DMS153 treated with DMSO at 0.1 percent for 48 hours (cell line): ENCODE data around the gene DNAH11.

Source experiments
- DNase-seq: peaks from one replicate; lab custom pipeline; 2025; ENCODE audit not compliant: unreplicated experiment; lab: John Stamatoyannopoulos, UW

DNAH11 gene

DNA sequence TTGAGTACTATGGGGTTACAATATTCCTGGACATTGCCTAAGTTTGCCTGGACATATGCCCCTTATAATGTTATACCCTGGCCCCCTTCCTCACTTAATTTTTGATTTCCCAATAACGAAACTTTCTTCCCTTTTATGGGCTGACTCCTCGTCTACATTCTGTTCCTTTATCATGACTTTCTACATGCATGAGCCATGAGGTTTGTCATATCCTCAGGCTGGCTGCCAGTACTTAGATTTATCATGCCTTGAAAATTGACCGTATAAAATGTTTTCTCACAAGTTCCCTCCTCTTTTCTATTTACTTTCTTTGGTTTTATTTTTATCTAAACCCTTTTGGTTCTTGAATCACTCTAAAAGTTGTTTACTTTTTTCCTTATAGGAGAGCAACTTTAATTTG is 4.7 kb downstream of the DNAH11 start:
- no peak for DNase-seq

DNA sequence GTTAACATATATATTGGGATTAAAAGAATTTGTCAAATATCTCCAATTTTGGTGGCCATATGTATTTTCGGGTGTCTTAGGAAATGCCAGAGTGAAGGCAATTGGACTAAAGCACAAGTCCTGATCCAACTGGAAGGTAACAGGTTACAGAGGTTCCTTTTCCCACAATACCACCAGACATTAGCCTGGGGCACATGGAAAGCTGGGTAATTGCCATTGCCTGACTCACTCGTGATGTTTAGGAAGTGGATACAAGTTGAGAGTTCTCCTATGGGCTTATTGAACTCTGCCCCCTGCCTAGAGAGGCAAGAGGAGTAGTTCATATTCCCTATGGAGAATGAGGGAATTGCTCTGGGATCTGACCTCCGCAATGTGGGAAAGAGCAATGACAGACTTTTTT is 5.7 kb downstream of the DNAH11 start:
- no peak for DNase-seq

DNA sequence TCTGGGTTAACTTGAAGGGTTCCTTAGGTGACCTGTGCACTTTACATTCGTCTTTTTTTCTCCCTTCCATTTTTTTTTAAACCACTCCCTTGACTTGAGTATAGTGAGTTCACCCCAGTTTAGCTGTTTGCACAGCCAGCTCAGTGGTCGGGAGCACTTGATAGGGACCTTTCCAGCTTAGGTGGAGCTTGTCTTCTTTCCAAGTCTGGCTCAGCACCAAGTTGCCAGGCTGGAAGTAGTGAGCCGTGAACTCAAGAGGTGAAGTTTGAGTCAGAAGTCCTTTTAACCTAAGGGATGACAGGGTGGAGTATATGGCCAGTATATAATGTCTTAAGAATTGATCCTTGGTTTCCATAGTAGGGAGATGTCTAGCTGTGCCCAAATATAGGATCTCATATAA is 7.2 kb downstream of the DNAH11 start:
- no peak for DNase-seq

DNA sequence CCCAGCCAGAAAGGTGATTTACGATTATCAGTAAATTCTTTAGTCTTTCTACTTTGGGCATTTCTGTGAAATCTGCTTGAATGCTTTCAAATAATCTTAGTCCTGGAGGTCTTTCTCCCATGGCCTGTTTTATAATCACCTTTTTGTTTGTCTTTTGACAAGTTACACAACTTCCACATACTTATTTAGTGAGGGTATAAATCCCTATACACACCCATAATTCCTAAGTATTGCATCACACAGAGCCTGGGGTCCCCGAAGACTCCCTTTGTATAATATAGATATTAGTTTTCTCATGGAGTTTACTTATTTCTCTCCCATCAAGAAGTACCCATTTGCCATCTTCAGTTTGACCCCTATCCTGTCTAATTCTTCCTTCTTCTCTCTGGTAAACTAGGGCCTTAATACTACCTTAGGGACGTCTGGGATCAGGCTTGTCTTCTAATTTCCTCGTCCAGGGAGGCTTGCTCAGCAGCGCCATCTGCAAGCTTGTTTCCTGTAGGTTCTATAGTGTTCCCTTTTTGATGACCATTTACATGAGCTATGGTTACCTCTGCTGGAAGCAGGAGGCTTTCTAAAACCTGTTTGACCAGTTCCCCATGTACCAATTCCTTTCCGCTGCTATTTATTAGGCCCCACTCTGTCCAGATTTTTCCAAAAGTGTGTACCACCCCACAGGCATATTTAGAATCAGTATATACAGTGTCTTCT is 8.1 kb downstream of the DNAH11 start:
- DNase-seq: peak; percentile 55

DNA sequence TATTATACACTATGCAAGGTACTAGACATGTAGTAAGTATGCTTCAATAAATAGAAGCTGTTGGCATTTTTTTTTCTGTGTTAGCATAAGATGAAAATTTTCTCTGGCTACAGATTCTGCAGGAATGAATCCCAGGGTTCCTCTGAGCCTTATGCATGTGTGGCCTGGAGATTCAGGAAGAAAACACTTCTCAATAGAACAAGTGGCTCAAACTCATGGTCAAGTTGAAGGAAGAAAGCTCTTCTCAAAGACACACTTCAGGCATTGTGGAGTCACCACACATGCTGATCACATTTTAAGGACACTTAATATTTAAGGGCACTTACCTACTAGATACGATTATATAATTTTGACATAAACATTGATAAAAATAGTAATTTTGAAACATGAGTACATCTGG is 19.5 kb downstream of the DNAH11 start:
- DNase-seq: no peak

DNA sequence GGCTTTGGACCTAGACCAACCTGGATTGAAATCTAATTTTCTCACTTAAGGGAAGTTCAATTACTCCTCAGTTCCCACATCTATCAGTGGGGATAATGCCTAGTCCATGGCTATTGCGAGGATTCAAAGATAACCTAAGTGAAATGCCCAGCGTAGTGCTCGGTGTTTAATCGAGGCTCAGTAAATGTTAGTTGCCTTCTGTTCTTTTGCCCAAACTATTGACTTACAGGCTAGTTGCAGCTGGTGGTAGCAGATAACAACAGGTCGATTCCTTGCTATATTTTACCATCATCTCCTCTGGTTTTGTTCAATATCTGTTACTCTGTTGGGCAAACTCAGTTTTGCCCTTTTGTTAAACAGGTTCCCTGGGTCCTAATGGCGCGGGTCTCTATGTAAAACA is 22.8 kb downstream of the DNAH11 start:
- no peak for DNase-seq

DNA sequence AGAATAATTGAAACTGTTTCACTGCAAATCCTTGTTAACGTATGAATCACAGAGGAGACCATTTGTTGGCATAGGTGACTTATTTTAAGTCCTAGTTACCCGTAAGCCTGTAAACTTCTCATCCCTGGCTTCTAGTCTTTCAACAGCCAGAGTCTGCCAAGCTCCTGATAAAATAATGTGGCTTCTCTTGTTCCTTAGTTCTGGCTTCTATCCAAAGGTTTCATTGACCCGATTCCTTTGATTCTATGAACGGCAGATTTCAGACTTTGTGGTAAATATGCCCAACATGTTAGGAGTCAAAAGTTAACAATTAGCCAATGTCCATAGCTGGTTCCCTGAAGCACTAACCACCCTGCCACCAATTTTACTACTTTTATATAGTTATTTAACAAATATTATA is 23.3 kb downstream of the DNAH11 start:
- DNase-seq: no peak

DNA sequence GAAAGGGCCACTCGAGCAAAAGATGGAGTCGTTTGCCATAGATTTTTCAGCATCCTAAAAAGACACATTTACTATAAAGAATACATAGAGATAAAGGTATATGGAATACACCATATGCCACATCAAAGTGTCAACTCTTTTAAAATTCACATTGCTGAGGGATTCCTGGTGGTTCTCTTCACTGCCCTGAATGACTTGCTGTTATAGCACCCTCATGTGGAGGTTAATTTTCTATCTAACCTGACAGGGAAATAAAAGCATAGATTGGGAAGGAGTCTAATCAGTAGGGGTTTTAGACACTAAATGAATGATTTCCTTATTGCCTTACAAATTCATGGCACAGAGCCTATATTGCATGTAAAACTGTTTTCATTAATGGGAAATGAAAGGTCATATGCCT is 25.9 kb downstream of the DNAH11 start:
- DNase-seq: peak; percentile 71

DNA sequence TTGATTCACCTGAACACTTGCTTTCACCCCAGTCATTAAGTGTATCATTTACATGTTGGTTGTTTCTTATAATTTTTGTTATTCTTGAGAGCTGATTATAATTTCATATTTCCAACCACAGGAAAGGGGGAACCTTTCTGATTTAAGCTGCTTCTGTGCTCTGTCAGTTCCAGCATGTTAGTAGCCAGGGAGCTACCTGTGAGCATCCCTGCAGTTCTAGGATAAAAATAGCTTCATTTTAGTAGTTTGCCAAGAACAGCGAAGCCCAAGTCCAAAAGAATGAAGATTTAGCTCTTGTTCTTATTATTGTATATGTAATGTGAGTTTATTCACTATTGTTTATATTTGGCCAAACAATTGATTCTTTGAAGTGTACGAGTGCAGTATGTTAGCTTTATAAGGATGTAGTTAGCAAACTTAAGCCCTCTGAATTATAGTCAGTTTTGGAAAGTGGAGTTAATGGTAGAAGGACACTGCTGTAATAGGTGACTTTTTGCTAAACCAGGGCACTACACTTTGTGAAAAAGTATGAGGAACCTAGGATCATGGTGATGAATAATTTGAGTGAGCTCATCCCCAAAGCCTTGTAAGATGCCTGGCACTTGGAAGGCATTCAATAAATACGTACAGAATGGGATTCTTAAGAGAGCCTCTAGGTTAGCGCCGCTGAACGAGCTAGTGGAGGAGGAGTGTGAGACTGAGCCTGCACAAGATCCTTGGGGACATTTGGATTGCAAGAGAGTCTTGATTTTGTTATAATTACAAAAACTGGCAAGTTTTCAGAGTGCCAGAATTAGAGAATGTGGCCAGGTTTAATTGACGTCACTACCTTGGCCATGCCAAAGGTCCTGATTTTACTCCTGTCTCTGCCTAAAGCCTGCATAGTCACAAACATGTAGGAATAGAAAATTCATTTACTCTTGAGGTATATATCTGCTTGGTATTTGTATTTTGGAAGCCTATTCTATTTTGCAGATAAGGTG is 29.8 kb downstream of the DNAH11 start:
- no peak for DNase-seq

DNA sequence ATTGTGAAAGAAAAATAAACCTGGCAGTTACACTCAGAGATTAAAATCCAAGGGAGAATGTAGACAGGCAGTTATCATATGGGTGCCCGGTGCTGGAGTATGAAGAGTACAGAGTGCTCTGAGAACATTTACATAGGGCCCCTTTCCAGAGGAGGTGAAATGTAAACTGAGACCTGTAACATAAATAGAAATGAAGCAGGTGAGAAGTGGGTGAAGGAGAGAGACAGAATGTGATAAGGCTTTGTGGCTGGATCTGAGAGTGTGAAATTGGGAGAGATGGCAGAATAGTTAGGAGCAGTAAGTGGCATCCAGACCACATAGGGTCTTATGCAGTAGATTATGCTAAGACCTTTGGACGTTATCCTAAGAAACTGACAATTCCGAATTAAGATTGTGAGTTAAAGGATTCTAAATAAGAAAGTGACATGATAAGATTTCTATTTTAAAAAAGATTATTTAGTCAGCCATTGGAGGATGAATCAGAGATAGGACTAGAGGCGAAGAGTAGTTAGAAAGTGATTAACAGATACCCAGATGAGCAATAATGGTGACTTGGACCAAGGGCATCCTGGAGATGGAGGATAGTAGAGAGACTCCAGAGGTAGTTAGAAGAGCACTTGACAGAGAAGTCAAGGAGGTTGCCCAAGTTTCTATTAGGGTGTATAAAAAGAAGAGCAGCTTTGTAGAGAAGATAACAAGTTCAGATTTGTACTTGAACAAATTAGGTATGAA is 36.7 kb downstream of the DNAH11 start:
- no peak for DNase-seq

DNA sequence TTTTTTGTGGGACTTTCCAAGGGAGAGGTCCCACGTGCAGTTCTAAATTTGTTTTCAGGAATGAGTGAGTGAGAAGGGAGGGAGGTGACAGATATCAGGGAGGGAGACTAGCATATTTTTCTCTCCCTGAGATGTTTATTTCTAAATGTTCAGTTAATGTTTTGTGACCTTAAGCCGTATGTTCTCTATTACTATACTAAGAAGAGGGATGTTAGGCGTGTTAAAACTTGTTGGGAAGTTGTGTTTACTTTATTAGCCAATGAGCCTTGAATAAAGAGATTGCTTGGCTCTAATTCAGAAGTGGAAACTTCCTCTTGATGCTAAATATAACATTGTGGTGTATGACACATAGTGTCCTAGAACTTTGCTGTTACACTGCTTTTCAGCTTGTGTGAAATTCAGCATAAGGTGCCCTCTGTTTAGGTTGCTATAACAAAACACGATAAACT is 37.3 kb downstream of the DNAH11 start:
- peak; percentile 72 for DNase-seq

DNA sequence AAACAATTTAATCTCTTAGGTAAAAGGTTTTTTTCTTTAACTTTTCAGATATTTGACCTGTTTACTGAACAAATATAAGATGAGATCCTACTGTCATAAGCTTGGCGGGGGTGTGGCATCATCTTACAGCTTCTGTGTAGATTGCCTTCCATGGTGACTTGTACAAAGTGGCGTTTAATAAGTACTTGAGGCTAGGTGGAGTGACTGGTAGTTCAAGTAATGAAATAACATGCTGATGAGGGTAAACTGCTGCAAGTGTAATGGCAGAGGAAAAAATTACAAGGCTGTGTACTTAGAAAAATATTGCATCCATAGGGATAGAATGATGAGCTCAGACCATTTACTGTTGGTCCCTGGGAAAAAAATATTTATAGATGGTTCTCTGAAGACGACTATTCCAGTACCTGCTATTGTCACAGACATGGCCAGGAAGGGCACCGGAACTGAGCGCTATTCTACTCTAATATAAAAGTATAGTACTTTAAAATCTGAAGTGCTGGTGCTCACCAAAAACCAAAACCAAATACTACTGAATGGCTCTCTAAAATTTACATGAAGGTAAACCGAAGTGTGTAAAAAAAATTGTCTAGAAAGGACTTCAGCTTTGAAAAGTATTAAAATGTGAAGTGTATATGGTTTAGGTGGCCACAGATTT is 42.4 kb downstream of the DNAH11 start:
- no peak for DNase-seq

DNA sequence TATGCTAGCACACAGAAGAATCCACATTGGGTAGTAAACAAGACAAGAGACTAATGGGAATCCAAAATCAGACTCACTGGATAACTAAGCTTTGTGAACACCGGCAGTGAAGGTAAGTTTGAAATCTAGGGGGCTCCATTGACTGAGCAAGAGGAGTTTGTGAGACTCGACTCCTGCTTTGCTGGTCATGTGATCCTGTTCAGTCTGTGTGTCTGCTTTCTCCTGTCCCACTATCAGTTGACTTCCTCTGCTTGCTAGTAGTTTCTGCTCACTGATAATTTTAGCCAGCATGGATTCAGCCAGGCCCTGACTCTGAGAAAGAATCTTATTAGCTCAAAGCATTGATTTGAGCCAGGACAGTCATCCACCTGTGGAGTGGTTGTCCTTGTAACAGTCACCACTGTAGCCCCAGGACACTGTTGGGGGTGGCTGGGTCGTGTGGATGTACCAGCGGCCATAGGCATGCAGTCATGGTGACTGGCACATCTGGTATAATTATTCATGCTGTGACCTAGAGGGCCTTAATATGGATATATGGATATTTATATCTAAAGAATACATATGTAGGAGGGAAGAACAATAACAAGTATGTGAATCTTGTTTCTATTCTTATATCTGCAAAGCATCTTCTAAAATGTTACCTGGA is 44.4 kb downstream of the DNAH11 start:
- DNase-seq: no peak

DNA sequence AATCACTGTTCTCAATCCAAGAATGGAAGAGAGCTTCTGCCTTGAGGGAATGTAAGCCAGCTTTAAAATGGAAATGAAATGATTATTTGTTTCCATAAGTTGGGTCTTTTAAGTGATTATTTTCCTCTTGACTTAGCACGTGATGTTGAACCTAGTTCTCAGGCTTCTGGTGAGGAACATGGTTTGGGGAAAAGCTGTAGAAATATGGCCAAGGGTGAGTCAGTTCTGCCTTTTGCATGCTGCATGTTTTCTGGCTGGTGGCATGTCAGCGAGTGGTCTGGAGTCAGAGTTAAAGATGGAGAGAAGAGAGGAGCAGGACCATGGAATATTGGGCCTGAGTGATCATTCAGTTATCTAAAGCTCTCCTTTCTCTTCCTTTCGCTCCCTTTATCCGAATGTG is 54.0 kb downstream of the DNAH11 start:
- DNase-seq: no peak

DNA sequence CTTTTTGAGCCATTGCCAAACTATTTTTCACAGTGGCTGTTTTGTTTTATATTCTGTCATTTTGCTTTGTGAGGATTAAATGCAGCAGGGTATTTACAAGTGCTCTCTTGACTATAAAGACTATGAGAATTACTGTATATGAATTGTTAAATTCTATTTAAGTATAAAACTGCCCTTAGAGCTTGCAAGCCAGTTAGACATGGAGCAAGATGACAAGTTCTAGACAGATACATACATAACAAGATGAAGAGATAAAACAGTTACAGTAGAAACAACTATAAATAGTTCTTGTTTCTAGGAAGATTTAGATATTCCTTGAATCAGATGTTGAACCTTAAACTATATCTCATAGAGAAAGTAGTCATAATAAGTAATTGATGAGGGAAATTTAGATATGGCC is 60.6 kb downstream of the DNAH11 start:
- DNase-seq: no peak

DNA sequence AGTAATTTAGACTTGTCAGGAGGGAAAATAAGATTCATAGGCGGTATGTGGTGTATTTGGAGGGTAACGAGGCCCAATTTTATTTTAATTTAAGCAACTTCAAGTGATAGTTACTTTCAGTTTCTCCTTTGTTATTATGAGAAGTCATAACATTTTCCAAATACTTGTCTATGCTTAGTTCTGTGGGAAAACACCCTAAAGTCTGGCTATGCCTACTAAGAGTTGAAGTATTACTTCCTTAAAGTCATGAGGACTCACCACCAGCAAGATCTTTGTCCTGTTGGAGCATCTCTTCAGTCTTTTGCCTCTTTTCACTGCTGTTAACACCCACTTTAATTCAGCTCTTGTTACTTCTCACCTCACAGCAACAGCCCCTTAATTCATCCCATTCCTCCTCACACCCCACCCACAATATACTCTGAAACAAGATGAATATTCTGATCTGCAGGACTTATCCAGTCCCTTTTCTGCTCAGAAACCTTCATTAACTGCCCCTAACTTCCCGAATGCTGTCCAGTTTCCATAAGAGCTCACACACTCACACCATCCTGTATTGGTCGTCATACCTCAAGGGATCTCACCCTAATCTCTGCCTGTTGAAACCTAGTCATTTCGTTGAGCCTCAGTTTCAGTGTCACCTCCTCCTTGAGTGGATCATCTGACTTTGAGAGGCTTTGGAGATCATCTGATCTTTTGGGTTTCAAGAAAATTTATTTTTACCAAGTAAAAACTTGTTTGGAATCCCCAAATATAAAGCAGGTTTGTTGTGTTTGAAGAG is 61.3 kb downstream of the DNAH11 start:
- no peak for DNase-seq

DNA sequence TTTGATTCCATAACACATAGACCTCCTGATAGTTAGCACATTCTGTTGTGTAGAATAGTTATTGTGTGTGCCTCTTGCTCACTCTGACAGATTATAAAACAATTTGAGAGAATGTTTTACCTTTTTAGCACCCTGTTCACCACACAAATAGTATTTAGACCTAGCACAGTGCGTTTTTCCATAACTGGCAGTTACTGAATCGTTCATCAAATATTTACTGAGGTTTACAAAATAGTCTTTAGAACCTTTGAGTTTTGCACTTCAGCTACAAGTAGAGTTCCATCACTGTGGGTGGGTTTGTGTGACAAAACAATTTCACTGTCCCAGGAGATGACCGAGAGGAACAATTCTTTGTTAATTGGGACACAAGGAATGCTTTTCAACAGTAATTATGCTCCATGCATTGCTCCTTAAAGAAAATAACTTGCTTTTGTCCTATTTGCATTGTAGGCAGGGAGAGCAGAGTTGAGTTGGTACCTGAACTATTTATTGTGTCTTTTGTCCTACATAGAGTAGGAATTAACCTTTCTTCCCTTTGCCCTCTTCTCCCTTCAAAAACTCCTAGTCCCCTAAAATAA is 62.3 kb downstream of the DNAH11 start:
- DNase-seq: no peak

DNA sequence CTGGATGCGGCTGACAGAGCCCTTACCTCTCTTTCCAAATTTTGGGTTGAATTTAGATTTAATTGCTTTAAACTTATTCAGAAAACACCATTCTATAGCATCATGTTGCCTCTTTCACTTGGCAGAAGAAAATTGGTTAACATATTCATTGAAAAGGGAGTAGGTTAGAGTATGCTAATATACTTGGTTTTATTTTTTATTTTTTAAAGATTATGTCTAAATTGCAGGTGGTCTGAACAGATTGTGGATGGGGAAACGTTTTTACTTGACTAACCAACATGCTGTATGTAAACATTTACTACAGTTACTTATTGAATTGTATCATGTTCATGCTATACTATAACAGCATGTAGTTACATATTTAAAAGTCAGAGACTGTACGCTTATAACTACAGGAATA is 65.6 kb downstream of the DNAH11 start:
- no peak for DNase-seq

DNA sequence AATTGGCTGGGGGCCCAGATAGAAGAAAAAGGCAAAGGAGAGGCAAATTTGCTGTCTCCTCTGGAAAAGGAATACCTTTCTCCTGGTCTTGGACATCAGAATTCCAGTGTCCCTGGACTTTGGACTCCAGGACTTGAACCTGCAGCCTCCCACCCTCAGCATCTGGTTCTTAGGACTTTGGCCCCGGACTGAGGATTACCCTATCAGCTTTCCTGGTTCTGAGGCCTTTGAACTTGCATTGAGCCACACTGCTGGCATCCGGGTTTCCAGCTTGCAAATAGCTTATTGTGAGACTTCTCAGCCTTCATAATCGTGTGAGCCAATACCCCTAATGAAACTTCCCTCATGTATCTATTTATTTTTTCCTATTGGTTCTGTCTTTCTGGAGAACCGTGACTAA is 68.3 kb downstream of the DNAH11 start:
- no peak for DNase-seq
